HG03469 (cell line): ENCODE data around the gene SCYGR1.
"Not testable (repeated sequence)": the region's sequence is repeated elsewhere in the genome, so short reads cannot be mapped to it uniquely, and the experiment has no call there.

ENCODE experiments used
- ATAC-seq: cut with Tn5 transposase; IDR thresholded peaks from one replicate; pipeline ENCODE4 v1.9.1; 2021; ENCODE audit warnings: mild to moderate bottlenecking, moderate library complexity, moderate number of reproducible peaks; ENCODE audit not compliant: unreplicated experiment

The SCYGR1 gene

GRCh38 chr2:227404585-227405271 is 17.0 kb upstream of the SCYGR1 start:
- ATAC-seq, result no peak

DNA sequence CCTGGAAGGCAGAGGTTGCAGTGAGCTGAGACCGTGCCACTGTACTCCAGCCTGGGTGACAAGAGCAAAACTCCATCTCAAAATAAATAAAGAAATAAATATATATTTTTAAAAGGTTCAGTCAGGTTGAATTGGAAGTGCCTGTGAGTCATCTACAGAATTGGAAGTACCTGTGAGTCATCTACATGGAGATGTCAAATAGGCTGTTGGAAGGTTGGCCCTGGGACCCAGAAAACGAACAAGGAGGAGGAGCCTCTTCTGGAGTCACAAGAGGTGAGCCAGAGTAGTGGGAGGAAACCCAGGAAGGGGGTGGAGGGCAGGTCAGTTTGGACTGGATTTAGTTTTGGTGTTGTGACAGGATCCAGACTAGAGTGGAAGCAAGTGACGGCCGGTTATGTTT is 15.2 kb upstream of the SCYGR1 start:
- ATAC-seq, result no peak

GRCh38 chr2:227402321-227402720 is 14.6 kb upstream of the SCYGR1 start:
- no peak for ATAC-seq

DNA sequence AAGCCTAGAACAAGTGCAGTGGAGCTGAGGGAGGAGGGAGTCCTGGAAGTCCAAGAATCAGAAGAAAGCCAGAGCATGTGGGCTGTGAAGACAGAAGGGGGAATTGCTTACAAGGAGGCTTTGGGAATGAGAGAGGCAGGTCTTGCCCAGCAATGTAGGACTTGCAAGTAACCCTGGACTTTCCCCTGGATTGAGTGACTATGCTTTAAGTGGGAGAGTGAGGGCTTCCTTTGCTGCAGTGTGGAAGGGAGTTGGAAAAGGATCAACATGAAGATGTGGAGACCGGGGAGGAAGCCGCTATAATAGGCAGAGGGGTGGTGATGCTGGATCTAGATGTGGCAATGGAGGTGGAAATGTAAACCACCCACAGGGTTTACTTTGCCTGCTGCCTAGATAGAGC is 13.8 kb upstream of the SCYGR1 start:
- no peak for ATAC-seq

DNA sequence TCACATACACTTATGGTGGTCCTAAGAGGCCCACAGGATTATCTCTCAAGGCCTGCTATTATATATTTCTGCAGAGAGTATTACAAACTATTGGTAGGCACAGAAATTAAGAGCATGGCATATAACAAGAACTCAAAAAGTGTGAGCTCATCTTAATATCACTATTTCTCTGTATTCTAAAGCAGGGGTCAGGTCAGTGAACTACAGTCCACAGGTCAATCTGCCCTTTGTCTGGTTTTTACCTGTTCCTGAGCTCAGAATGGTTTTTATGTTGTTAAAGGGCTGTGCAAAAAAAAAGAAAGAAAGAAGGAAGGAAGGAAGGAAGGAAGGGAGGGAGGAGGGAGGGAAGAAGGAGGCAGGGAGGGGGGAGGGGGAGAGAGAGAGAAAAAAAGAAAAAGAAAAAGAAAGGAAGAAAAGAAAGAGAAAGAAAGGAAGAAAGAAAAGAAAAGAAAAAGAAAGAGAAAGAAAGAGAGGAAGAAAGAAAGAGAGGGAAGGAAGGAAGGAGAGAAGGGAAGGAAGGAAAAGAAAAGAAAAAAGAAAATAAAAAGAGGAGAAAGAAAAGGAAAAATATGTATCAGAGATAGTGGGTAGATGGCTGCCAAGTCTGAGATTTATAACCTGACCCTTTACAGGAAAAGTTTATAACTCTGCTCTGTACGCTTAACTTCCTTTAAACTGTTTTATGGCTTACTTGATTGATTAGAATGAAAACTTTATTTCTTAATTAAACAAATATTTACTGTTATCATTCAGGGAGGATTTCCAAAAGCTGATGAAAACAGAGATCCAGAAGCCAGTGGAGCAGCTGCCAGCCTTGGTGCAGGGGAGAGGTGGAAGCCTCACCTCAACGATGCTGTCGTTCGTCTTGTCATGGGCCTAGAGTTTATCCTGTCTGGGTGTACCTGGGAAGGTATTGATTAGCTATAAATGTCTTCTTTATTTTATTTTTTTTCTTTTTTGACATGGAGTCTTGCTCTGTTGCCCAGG is 11.2 kb upstream of the SCYGR1 start:
- no peak for ATAC-seq

GRCh38 chr2:227397562-227397961 is 9.8 kb upstream of the SCYGR1 start:
- ATAC-seq, result no peak

GRCh38 chr2:227395556-227395955 is 7.8 kb upstream of the SCYGR1 start:
- ATAC-seq, result no peak

GRCh38 chr2:227394401-227394800 is 6.7 kb upstream of the SCYGR1 start:
- ATAC-seq, result no peak

DNA sequence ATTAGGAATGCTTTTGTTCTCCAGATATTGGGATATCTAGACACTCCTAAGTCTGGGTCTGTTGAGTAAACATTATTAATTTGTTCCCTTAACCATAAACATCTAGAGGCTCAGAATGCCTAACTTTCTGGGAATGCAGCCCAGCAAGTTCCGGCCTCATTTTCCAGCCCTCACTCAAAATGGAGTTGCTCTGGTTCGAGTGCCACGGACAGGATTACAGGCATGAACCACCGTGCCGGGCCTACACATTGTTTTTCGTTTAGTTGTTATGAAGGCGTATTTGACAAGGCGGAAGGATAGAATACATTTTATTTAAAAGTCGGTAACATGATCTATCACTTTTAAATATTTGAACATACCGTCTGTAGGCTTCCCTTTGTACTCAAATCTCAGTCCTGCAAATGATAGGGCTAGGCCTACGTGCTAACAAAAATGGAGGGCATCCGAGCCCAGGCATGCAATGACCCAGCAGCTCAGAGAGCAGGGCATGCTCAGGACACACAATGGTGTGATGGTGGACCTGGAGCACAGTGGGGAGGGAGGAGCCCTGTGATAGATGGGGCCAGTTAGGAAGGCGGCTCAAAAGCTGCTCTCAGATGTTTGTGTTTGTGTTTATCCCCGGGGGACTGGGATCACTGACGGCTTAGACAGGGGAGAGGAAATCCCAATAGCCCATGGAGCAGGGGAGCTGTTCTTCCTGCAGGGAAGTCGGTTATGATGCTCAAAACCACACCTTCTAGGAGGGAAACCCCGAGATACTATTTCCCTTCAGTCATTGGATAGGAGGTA is 2.9 kb upstream of the SCYGR1 start:
- ATAC-seq, result no peak

DNA sequence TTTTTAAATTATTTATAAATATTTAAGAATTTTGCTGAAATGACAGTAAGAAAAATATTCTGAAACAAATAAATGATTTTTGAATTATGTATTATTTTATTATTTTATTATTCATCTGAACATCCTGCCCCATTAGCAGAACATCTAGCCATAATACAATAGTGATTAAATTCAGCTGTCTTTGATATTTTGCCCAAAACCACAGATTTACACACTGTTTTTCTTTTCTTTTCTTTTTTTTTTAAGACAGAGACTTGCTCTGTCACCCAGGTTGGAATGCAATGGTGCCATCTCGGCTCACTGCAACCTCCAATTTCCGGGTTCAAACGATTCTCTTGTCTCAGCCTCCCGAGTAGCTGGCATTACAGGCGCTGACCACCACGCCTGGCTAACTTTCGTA is 1.9 kb upstream of the SCYGR1 start:
- no peak for ATAC-seq

GRCh38 chr2:227389231-227389630 is 1.5 kb upstream of the SCYGR1 start:
- ATAC-seq, result no peak

- ATAC-seq, result no peak
These were observed 825 bp upstream of the SCYGR1 start for GRCh38 chr2:227388537-227389011.

GRCh38 chr2:227386630-227387029 is 1.1 kb downstream of the SCYGR1 start:
- no peak for ATAC-seq

DNA sequence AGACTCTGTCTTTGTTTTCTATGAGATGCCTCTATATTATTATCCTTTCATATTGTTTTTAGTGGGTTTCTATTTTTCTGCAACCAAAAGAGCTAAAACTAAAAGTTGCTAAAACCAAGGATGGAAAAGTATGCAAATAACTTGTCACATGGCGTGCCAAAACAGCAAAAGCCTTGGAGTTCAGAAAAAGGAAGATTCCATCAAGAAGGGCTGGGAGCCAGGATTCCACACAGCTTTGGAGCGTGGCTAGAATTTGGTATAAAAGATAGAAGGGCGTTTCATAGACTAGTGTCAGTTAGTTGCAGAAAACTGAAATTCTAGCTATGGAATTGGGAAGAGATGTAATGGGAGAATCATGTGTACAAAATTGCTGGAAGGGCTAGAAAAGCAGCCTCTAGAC is 4.1 kb downstream of the SCYGR1 start:
- ATAC-seq, result no peak

DNA sequence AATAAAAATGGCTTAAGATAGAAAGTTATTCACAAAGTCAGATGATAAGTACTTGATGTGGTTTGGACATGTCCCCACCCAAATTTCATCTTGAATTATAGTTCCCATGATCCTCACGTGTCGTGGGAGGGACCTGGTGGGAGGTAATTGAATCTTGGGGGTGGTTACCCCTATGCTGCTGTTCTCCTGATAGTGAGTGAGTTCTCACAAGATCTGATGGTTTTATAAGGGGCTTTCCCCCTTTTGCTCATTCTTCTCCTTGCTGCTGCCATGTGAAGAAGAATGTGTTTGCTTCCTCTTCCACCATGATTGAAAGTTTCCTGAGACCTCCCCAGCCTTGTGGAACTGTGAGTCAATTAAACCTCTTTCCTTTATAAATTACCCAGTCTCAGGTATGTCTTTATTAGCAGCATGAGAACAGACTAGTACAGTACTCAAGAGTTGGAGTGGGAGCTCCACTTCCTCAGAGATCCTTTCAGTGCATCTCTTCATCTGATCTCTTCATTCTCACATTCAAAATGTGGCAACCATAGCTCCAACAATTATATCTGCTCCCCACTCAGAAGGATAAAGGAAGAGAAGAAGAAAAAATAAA is 5.4 kb downstream of the SCYGR1 start:
- ATAC-seq, result not testable (repeated sequence)

- no peak for ATAC-seq
These were observed 8.7 kb downstream of the SCYGR1 start, which contains the start of gene TM4SF20 for GRCh38 chr2:227379095-227379494. Gene TM4SF20 (minus strand): TSS chr2:227379306. CDS start chr2:227379268, 38 bp downstream.

DNA sequence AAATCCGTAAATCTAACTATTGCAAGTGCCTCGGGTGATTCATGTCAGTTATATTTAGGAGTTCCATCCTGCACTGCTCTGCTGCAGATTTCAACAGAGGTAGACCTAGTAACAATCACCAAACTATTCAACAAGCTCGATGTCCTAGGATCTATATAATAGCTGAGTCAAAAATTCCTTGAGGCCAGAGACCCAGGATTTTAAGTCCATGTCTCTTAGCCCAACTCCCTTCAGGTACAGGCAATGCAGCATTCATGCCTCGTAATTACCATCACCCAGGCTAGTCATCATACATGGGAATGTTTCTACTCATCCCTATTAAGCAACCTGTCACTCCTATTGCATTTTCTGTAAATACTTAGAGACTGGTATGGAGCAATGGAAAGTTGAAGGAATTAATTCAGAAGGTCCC is 9.4 kb downstream of the SCYGR1 start:
- ATAC-seq, result no peak

- ATAC-seq, result no peak
These were observed 10.0 kb downstream of the SCYGR1 start for GRCh38 chr2:227377467-227378351.

DNA sequence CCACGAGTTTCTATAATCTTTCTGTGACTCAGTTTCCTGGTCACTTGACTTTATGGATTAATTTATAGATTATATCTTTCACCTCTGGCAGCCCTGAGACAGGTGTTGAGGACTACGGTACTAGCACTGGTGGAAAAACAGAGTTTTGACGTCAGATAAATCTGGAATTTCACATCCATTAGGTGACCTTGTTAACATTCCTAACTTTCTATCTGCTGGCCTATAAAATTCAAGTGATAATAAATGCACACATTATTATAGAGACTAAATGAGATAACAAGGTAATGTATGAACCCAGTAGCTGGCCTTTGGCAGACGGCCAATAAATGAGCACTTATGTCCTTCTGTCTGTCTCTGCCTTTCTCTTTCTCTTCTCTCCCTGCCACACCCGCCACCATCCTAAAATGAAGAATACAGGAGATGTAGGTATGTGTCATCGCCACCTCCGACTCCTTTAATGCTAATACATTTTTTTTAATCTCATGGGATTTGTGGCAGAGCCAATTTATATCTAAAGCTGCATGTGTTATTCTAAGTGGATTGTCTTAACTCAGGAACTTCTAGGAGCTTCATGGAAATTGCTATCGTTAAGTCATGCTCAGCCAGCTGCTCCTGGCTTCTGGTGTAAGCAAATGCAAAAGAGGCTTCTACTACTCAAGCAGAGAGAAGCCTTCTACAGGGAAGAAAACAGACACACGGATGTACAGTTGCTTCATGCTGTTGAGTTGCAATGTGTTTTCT is 10.9 kb downstream of the SCYGR1 start:
- no peak for ATAC-seq
